Mesenchymal stem cell (in vitro differentiated cells and primary cell): ENCODE data around the gene RASSF10.

ENCODE experiments used
- DNase-seq: peaks from one replicate; pipeline ENCODE4 v3.0.0-alpha.2; 2013
- H2AFZ ChIP-seq: one replicate; pipeline ENCODE4 v1.6.1; 2013; ENCODE audit warnings: low read depth, mild to moderate bottlenecking, control low read depth, inconsistent platforms, low read length, moderate library complexity
- H2AK5ac ChIP-seq: 2 replicates; pipeline ENCODE4 v1.6.1; 2013; ENCODE audit warnings: low read length, moderate library complexity, mild to moderate bottlenecking, inconsistent platforms; ENCODE audit not compliant: severe bottlenecking
- H2BK120ac ChIP-seq: one replicate; pipeline ENCODE4 v1.6.1; 2013; ENCODE audit warnings: low read depth, mild to moderate bottlenecking, inconsistent platforms, low read length, moderate library complexity
- H2BK12ac ChIP-seq, 2 experiments: one replicate each; pipeline ENCODE4 v1.6.1; 2013; ENCODE audit warnings: inconsistent platforms in 2 of 2, low read length in 2 of 2, mild to moderate bottlenecking in 2 of 2, moderate library complexity in 2 of 2, control low read depth in 1 of 2
- H2BK15ac ChIP-seq: one replicate; pipeline ENCODE4 v1.6.1; 2013; ENCODE audit warnings: mild to moderate bottlenecking, low read depth, inconsistent platforms; ENCODE audit not compliant: poor library complexity, severe bottlenecking
- H2BK5ac ChIP-seq: 2 replicates; pipeline ENCODE4 v1.6.1; 2013; ENCODE audit warnings: low read depth, mild to moderate bottlenecking, low read length, control low read depth, inconsistent platforms; ENCODE audit not compliant: poor library complexity, severe bottlenecking
- H3K14ac ChIP-seq, 2 experiments: one replicate each; pipeline ENCODE4 v1.6.1; 2013; ENCODE audit warnings: inconsistent platforms in 2 of 2, low read length in 2 of 2, control low read depth in 1 of 2, mild to moderate bottlenecking in 1 of 2, moderate library complexity in 1 of 2
- H3K18ac ChIP-seq, 2 experiments: one replicate each; pipeline ENCODE4 v1.6.1; 2013; ENCODE audit warnings: inconsistent platforms in 2 of 2, low read length in 2 of 2, control low read depth in 1 of 2, low read depth in 1 of 2, mild to moderate bottlenecking in 1 of 2
- H3K23ac ChIP-seq, 2 experiments: one replicate each; pipeline ENCODE4 v1.6.1; 2013; ENCODE audit warnings: inconsistent platforms in 2 of 2, low read length in 2 of 2, mild to moderate bottlenecking in 2 of 2, moderate library complexity in 2 of 2, control low read depth in 1 of 2
- H3K27ac ChIP-seq: 2 replicates; pipeline ENCODE4 v1.5.1; 2013; ENCODE audit warnings: mild to moderate bottlenecking, moderate library complexity, low read length, control low read depth, inconsistent platforms; ENCODE audit not compliant: poor library complexity, severe bottlenecking
- H3K27me3 ChIP-seq, 2 experiments: 2 replicates each; pipeline versions ENCODE4 v1.6.1 to v1.7.0; 2013; ENCODE audit warnings: low read length in 2 of 2, mild to moderate bottlenecking in 2 of 2, moderate library complexity in 2 of 2, control low read depth in 1 of 2, inconsistent platforms in 1 of 2; ENCODE audit not compliant: control insufficient read depth in 1 of 2, insufficient read depth in 1 of 2
- H3K36me3 ChIP-seq, 2 experiments: 2 replicates each; pipeline versions ENCODE4 v1.6.1 to v1.7.0; 2013; ENCODE audit warnings: low read length in 2 of 2, control low read depth in 1 of 2, inconsistent platforms in 1 of 2, low read depth in 1 of 2, mild to moderate bottlenecking in 1 of 2; ENCODE audit not compliant: insufficient read depth in 2 of 2, control insufficient read depth in 1 of 2
- H3K4ac ChIP-seq, 2 experiments: one replicate each; pipeline ENCODE4 v1.6.1; 2013; ENCODE audit warnings: inconsistent platforms in 2 of 2, low read length in 2 of 2, mild to moderate bottlenecking in 2 of 2, moderate library complexity in 2 of 2, control low read depth in 1 of 2, low read depth in 1 of 2
- H3K4me1 ChIP-seq: 2 replicates; pipeline ENCODE4 v1.6.1; 2013; ENCODE audit warnings: low read depth, low read length, control low read depth; ENCODE audit not compliant: control insufficient read depth, insufficient read depth
- H3K4me2 ChIP-seq: 2 replicates; pipeline ENCODE4 v1.6.1; 2013; ENCODE audit warnings: low read length, mild to moderate bottlenecking, inconsistent platforms; ENCODE audit not compliant: poor library complexity, severe bottlenecking
- H3K4me3 ChIP-seq, 2 experiments: 2 replicates each; pipeline versions ENCODE4 v1.5.1 to v1.7.0; 2013; ENCODE audit warnings: low read length in 2 of 2, mild to moderate bottlenecking in 2 of 2, control low read depth in 1 of 2, low read depth in 1 of 2; ENCODE audit not compliant: insufficient read depth in 1 of 2
- H3K79me1 ChIP-seq: replicated peaks from 2 replicates; pipeline ENCODE4 v1.6.1; 2013; ENCODE audit warnings: mild to moderate bottlenecking, control low read depth, low read length, inconsistent platforms; ENCODE audit not compliant: poor library complexity, severe bottlenecking
- H3K9ac ChIP-seq: 2 replicates; pipeline ENCODE4 v1.7.0; 2013; ENCODE audit warnings: mild to moderate bottlenecking, low read length, moderate library complexity
- H3K9me3 ChIP-seq: 2 replicates; pipeline ENCODE4 v1.7.0; 2013; ENCODE audit warnings: mild to moderate bottlenecking, low read length; ENCODE audit not compliant: control insufficient read depth
- H4K8ac ChIP-seq: one replicate; pipeline ENCODE4 v1.6.1; 2013; ENCODE audit warnings: inconsistent platforms, mild to moderate bottlenecking, low read length, moderate library complexity
- H4K91ac ChIP-seq: one replicate; pipeline ENCODE4 v1.6.1; 2013; ENCODE audit warnings: mild to moderate bottlenecking, low read length, inconsistent platforms
- WGBS: methylation state at CpG from one replicate; pipeline ENCODE4 v1.1.7; 2013; ENCODE audit warnings: mixed read lengths; 5-methylcytosine and 5-hydroxymethylcytosine counted together

Gene RASSF10

GRCh38 chr11:12994476-12994875, 14.6 kb upstream of the RASSF10 start:
- Histone ChIP-seq H3K18ac (no peak overlapping the region), H3K36me3 (no peaks in the 10 kb centered on the region), H2BK120ac (no peak overlapping the region), H2BK15ac (no peak overlapping the region), H3K9me3 (peaks cover 5% of the 10 kb centered on the region), H3K23ac (no peak overlapping the region), H4K91ac (no peak overlapping the region), H3K9ac (peak overlapping the region; percentile 67), H3K27ac (no peak overlapping the region), H3K4me3 (no peak overlapping the region), H2AFZ (no peak overlapping the region), H3K27me3 (peaks cover 0 to 21% of the 10 kb centered on the region in 2 experiments), H3K4me1 (no peaks in the 10 kb centered on the region), H3K4me2 (no peak overlapping the region), H2AK5ac (no peak overlapping the region), H2BK12ac (no peak overlapping the region), H3K79me1 (no peaks in the 10 kb centered on the region), H2BK5ac (no peak overlapping the region), H3K14ac (no peak overlapping the region), H3K4ac (no peak overlapping the region), H4K8ac (no peak overlapping the region)
- no peak for DNase-seq
- no CpG with 5 or more reads among the region's 2 CpGs for WGBS

- no peak overlapping the region for H3K23ac ChIP-seq
- H3K27me3 ChIP-seq: peaks cover 0 to 24% of the 10 kb centered on the region in 2 experiments
- H4K8ac ChIP-seq: no peak overlapping the region
- no peak overlapping the region for H3K27ac ChIP-seq
- no peaks in the 10 kb centered on the region for H3K36me3 ChIP-seq
- H2AFZ ChIP-seq: no peak overlapping the region
- no peak overlapping the region for H2BK12ac ChIP-seq
- no peak overlapping the region for H3K4ac ChIP-seq
- H2AK5ac ChIP-seq: no peak overlapping the region
- no peak overlapping the region for H2BK120ac ChIP-seq
- no peaks in the 10 kb centered on the region for H3K79me1 ChIP-seq
- no peak overlapping the region for H3K14ac ChIP-seq
- H3K4me1 ChIP-seq: no peaks in the 10 kb centered on the region
- H3K9me3 ChIP-seq: peaks cover 5% of the 10 kb centered on the region
- no peak overlapping the region for H3K18ac ChIP-seq
- H3K9ac ChIP-seq: peak overlapping the region; percentile 67
- no peak overlapping the region for H3K4me2 ChIP-seq
- no peak overlapping the region for H3K4me3 ChIP-seq
- H2BK15ac ChIP-seq: no peak overlapping the region
- DNase-seq: no peak
- no peak overlapping the region for H4K91ac ChIP-seq
- H2BK5ac ChIP-seq: no peak overlapping the region
These were observed 13.9 kb upstream of the RASSF10 start for GRCh38 chr11:12995188-12995587.

- DNase-seq: no peak
- no peak overlapping the region for H3K4ac ChIP-seq
- H3K4me3 ChIP-seq: no peak overlapping the region
- H4K91ac ChIP-seq: no peak overlapping the region
- H4K8ac ChIP-seq: no peak overlapping the region
- H3K9ac ChIP-seq: no peak overlapping the region
- no peak overlapping the region for H2BK15ac ChIP-seq
- no peak overlapping the region for H3K18ac ChIP-seq
- H3K4me2 ChIP-seq: no peak overlapping the region
- H2BK12ac ChIP-seq: no peak overlapping the region
- no peak overlapping the region for H3K14ac ChIP-seq
- H3K27ac ChIP-seq: no peak overlapping the region
- no peak overlapping the region for H2AFZ ChIP-seq
- no peak overlapping the region for H3K23ac ChIP-seq
- peaks cover 5% of the 10 kb centered on the region for H3K9me3 ChIP-seq
- no peak overlapping the region for H2AK5ac ChIP-seq
- H3K36me3 ChIP-seq: no peaks in the 10 kb centered on the region
- no peaks in the 10 kb centered on the region for H3K79me1 ChIP-seq
- no peak overlapping the region for H2BK5ac ChIP-seq
- peaks cover 0 to 31% of the 10 kb centered on the region in 2 experiments for H3K27me3 ChIP-seq
- peaks cover 2% of the 10 kb centered on the region for H3K4me1 ChIP-seq
- no peak overlapping the region for H2BK120ac ChIP-seq
These were observed 13.3 kb upstream of the RASSF10 start for GRCh38 chr11:12995823-12996222.

- WGBS: no CpG with 5 or more reads among the region's 1 CpG
- Histone ChIP-seq H2BK120ac (no peak overlapping the region), H4K91ac (no peak overlapping the region), H4K8ac (no peak overlapping the region), H3K9me3 (peaks cover 5% of the 10 kb centered on the region), H3K36me3 (no peaks in the 10 kb centered on the region), H2AFZ (no peak overlapping the region), H3K27ac (no peak overlapping the region), H3K18ac (no peak overlapping the region), H3K4me3 (no peak overlapping the region), H2BK5ac (no peak overlapping the region), H2AK5ac (no peak overlapping the region), H3K9ac (no peak overlapping the region), H3K14ac (no peak overlapping the region), H3K79me1 (no peaks in the 10 kb centered on the region), H2BK15ac (no peak overlapping the region), H3K27me3 (peaks cover 0 to 40% of the 10 kb centered on the region in 2 experiments), H3K4me2 (no peak overlapping the region), H3K4me1 (peaks cover 5% of the 10 kb centered on the region), H2BK12ac (no peak overlapping the region), H3K4ac (no peak overlapping the region), H3K23ac (no peak overlapping the region)
- DNase-seq: no peak
These were observed 11.9 kb upstream of the RASSF10 start for GRCh38 chr11:12997168-12997567.
